ENCODE results near the gene LANCL2.

Gene LANCL2

GRCh38 chr7:55360486-55360885 is 4.7 kb upstream of the LANCL2 start:
- no peak for DNase-seq (ENCODE audit: extremely low read depth in 1 of 2, low read depth in 1 of 2)

- no peak for DNase-seq (ENCODE audit: extremely low read depth in 1 of 2, low read depth in 1 of 2)
These were observed 3.6 kb upstream of the LANCL2 start for GRCh38 chr7:55361560-55361959.

- DNase-seq (ENCODE audit: extremely low read depth in 1 of 2, low read depth in 1 of 2): no peak
These were observed 2.2 kb upstream of the LANCL2 start for GRCh38 chr7:55362927-55363326.

GRCh38 chr7:55363386-55364170 is 1.6 kb upstream of the LANCL2 start:
- no peak for DNase-seq (ENCODE audit: extremely low read depth in 1 of 2, low read depth in 1 of 2)

GRCh38 chr7:55365675-55366460 is 731 bp downstream of the LANCL2 start:
- peak; percentile 81 to 91 for DNase-seq (ENCODE audit: extremely low read depth in 1 of 2, low read depth in 1 of 2)

- no peak for DNase-seq (ENCODE audit: extremely low read depth in 1 of 2, low read depth in 1 of 2)
These were observed 1.4 kb downstream of the LANCL2 start for GRCh38 chr7:55366461-55367070.

- no peak for DNase-seq (ENCODE audit: extremely low read depth in 1 of 2, low read depth in 1 of 2)
These were observed 2.2 kb downstream of the LANCL2 start for GRCh38 chr7:55367283-55367840.

GRCh38 chr7:55369427-55370400 is 4.6 kb downstream of the LANCL2 start:
- DNase-seq (ENCODE audit: extremely low read depth in 1 of 2, low read depth in 1 of 2): no peak

GRCh38 chr7:55374213-55374612 is 9.1 kb downstream of the LANCL2 start:
- DNase-seq (ENCODE audit: extremely low read depth in 1 of 2, low read depth in 1 of 2): no peak

- no peak for DNase-seq (ENCODE audit: extremely low read depth in 1 of 2, low read depth in 1 of 2)
These were observed 10.1 kb downstream of the LANCL2 start for GRCh38 chr7:55375237-55375636.

GRCh38 chr7:55377162-55377817 is 12.2 kb downstream of the LANCL2 start:
- DNase-seq (ENCODE audit: extremely low read depth in 1 of 2, low read depth in 1 of 2): no peak

- DNase-seq (ENCODE audit: extremely low read depth in 1 of 2, low read depth in 1 of 2): no peak
These were observed 14.1 kb downstream of the LANCL2 start for GRCh38 chr7:55379285-55379684.

GRCh38 chr7:55381189-55381588 is 16.1 kb downstream of the LANCL2 start:
- DNase-seq (ENCODE audit: extremely low read depth in 1 of 2, low read depth in 1 of 2): no peak

GRCh38 chr7:55381696-55382095 is 16.6 kb downstream of the LANCL2 start:
- DNase-seq (ENCODE audit: extremely low read depth in 1 of 2, low read depth in 1 of 2): no peak

- DNase-seq (ENCODE audit: extremely low read depth in 1 of 2, low read depth in 1 of 2): no peak
These were observed 17.1 kb downstream of the LANCL2 start for GRCh38 chr7:55382251-55382650.

- no peak for DNase-seq (ENCODE audit: extremely low read depth in 1 of 2, low read depth in 1 of 2)
These were observed 21.4 kb downstream of the LANCL2 start for GRCh38 chr7:55386541-55386940.

GRCh38 chr7:55387062-55387965 is 22.2 kb downstream of the LANCL2 start:
- no peak for DNase-seq (ENCODE audit: extremely low read depth in 1 of 2, low read depth in 1 of 2)

- DNase-seq (ENCODE audit: extremely low read depth in 1 of 2, low read depth in 1 of 2): no peak
These were observed 31.2 kb downstream of the LANCL2 start for GRCh38 chr7:55396233-55396785.

Data from activated CD8-positive, alpha-beta memory T cell treated with anti-CD3 and anti-CD28 coated beads for 1 hour (primary cell).